ENCODE results near the gene VASN.
A peak's percentile ranks its signal among the peaks of the same experiment; 100 is the strongest.

DNA sequence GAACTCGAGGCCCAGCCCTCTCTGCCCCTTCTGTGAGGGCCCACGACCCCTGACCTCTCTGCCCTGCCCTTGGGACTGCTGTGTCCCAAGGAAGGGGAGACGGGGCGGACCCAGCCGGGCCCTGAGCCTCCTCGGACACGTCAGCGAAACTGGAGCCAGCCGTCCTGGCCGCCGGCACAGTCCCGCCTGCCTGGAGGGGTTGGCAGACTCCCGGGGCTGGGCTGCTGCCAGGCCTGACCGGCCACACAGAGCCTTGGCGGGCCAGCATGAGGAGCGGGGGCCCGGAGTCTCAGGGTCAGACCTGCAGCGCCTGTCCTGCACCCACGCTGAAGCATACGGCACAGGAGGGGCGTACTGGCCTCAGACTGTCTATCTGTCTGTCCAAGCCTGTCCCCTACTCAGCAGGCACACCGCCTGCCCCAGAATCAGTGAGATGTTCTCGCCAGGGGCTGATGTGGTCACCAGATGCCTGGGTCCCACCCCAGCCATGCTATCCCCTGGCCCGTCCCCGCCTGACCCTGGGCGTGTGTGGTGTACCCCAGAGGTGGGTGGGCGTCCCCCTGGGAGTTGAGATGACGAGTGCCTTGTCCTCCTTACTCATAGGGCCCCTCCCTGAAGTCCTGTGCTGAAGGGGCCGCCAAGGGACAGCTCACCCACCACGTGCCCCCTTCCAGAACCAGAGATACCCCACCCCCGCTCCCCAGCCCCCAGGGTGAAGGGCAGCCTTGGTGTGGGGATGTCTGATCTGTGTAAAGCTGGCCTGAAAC is 4.7 kb downstream of the VASN start:
- TF ChIP-seq POLR2A (IDR thresholded peaks at IDR 0.05) (no peak), POLR2AphosphoS5 (IDR thresholded peaks at IDR 0.05) (peak in 2 of 3 donors; percentile 11 to 26)
- TF ChIP-seq, protein P1, sequence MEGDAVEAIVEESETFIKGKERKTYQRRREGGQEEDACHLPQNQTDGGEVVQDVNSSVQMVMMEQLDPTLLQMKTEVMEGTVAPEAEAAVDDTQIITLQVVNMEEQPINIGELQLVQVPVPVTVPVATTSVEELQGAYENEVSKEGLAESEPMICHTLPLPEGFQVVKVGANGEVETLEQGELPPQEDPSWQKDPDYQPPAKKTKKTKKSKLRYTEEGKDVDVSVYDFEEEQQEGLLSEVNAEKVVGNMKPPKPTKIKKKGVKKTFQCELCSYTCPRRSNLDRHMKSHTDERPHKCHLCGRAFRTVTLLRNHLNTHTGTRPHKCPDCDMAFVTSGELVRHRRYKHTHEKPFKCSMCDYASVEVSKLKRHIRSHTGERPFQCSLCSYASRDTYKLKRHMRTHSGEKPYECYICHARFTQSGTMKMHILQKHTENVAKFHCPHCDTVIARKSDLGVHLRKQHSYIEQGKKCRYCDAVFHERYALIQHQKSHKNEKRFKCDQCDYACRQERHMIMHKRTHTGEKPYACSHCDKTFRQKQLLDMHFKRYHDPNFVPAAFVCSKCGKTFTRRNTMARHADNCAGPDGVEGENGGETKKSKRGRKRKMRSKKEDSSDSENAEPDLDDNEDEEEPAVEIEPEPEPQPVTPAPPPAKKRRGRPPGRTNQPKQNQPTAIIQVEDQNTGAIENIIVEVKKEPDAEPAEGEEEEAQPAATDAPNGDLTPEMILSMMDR (IDR thresholded peaks at IDR 0.05), result no peak

Data from breast epithelium (tissue), 3 donors.